Measurements from ENCODE around the gene CFAP97. TPM values are rescaled to one million over a fixed set of nuclear protein-coding genes. Genes with fewer than 3 reads are reported as not detected.
A peak's percentile ranks its signal among the peaks of the same experiment; 100 is the strongest.
"Not testable (repeated sequence)": the region's sequence is repeated elsewhere in the genome, so short reads cannot be mapped to it uniquely, and the experiment has no call there.

CFAP97 gene
- total RNA-seq, 2 donors from 2014 or later = 27.6 to 42.2 TPM

DNA sequence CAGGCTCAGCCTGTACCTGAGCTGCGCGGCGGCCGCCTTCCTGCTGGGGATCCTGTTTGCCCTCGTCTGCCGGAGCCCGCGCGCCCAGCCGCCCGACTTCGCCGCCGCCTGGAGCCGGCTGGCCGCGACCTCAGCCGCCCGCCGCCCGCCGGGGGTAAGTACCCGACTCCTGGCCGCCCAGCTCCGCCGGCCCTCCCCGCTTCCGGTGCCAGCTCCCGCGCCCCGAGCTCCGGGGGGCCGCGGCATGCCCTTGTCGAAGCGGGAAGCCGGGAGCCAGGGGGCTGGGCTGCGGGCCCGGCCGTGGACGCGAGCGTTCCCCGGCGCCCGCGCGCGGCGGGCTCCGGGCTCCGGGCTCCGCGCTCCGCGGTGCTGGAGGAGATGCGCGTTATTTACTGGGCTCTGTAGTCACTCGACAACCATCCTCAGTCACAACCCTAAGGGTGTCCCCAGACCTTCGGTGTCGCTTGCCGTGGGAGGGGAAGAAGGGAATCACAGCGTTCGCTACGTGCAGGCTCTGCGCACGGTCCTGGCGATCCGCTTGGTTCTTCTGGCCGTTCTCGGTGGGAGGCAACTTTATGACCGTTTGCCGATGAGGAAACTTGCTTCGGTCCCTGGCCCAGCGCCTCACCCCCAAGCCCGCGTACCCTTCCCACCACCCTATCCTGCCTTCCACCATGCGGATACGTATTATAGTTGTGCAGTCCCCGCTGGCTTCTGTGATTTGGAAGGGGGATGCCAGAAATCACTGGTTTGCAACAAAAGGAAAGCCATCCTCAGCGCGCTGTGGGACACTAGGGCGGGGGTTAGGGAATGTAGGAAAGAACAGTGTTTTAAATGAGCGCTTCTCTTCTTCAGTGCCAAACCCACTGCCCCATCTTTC lies 6.5 kb upstream of the CFAP97 start:
- peak overlapping the region in 1 of 2 donors; percentile 84 for H3K27ac Mint-ChIP-seq
- H3K9me3 Mint-ChIP-seq = no peaks in the 10 kb centered on the region
- peak; percentile 42 for ATAC-seq

DNA sequence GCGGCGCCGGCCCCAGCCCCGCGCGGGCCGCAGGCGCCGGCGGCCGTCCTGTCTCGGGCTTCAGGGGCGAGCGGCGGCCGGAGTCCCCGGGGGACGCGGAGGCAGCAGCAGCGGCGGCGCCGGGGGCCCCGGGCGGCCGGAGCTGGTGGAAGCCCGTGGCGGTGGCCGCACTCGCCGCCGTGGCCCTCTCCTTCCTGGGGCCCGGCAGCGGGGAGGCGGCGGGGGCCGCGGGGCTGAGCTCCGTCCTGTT lies 6.0 kb upstream of the CFAP97 start:
- ATAC-seq; H3K27ac Mint-ChIP-seq; H3K9me3 Mint-ChIP-seq; DNase-seq (ENCODE audit: low spot score in 2 of 2): not testable (repeated sequence)
- peaks cover 0 to 18% of the 10 kb centered on the region in 2 donors for H3K36me3 Mint-ChIP-seq

More for the DNA sequence above, 6.5 kb upstream of the CFAP97 start:
- peaks cover 0 to 18% of the 10 kb centered on the region in 2 donors for H3K36me3 Mint-ChIP-seq
- peak; percentile 34 to 58 for DNase-seq (ENCODE audit: low spot score in 2 of 2)

DNA sequence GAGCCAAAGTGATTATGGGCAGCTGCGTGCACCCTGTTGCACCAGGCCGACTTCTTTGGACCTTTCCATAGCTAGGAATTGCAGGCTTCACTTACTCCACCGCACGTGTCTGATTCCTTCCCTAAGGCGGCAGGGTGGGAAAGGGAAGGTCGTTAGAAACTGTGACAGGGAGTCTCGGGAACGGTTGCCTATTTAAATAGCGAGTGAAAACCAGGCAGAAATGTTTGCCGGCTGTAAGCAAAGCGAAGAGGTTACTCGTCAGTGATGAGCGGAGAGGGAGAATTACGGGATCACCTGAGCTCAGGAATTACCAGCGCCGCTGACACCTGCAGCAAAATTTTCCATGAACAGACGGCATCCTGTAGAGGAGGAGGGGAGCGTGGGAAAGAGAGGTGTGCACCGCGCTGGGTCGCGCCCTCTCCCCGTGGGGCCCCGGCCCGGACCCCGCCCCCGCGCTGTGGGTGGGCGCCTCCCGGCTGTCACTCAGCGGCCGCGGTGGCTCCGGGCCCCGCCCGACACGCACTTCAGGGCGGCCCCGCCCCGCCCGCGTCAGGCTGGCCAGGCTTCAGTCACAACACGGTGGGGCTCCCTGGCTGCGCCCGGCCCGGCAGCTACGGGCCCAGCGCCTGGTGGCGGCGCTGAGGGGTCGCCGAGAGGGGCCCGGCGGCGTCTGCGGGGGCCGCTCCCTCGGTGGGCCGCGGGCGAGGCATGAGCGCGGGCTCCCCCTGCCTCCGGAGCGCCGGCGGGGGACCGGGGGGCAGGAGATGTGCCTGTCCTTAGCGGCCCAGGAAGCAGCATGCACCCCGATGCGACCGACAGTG lies 5.4 kb upstream of the CFAP97 start, which contains the start of gene SNX25:
SNX25 (plus strand) TSS at position 568 of the 821 bp plus-strand sequence; CDS start at position 797, 229 bp downstream.
- Mint-ChIP-seq H3K27ac (peak within 1 kb of the TSS; percentile 74 to 91), H3K36me3 (peaks cover 4 to 18% of the 10 kb centered on the region in 2 donors), H3K9me3 (no peaks in the 10 kb centered on the region)
- DNase-seq (ENCODE audit: low spot score in 2 of 2) (peak; percentile 88), ATAC-seq (peak; percentile 95 to 96)

DNA sequence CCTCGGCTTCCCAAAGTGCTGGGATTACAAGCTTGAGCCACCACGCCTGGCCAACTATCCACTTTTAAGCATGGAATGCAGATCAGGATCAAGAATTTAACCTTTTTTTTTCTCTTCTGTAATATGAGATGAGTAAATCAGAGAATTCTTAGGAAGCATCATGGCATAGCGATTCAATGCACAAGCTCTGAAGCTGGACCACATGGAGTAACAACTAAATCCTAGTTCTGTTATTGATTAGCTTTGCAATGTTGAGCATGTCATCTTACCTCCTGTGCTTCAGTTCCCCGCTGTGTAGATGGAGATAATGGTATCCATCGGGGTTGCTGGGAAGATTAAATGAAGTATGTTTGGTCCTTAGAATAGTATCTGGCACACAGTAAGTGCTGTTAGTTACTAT lies 3.7 kb upstream of the CFAP97 start:
- H3K36me3 Mint-ChIP-seq = peaks cover 14 to 21% of the 10 kb centered on the region in 2 donors
- no peak for DNase-seq (ENCODE audit: low spot score in 2 of 2)
- no peak for ATAC-seq
- no peaks in the 10 kb centered on the region for H3K9me3 Mint-ChIP-seq
- H3K27ac Mint-ChIP-seq = no peak overlapping the region

DNA sequence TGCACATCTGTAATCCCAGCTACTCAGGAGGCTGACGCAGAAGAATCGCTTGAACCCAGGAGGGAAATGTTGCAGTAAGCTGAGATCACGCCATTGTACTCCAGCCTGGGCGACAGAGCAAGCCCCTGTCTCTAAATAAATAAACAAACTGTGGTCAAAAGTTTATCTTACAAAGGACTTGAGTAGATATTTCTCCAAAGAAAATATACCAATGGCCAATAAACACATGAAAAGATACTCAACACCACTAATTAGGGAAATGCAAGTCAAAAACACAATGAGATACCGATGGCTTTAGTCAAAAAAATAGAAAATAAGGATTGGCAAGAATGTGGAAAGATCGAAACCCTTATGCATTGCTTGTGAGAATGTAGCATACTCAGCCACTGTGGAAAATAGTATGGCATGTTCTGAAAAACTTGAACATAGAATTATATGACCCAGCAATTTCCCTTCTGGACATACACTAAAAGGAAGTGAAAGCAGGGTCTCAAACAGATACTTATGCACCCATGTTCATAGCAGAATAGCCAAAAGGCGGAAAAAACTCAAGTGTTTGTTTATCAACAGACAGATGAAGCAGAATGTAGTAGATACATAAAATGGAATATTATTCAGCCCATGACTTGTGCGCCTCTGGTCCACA lies 2.0 kb upstream of the CFAP97 start:
- ATAC-seq (no peak), DNase-seq (ENCODE audit: low spot score in 2 of 2) (no peak)
- Mint-ChIP-seq H3K27ac (no peak overlapping the region), H3K9me3 (no peaks in the 10 kb centered on the region), H3K36me3 (peaks cover 13 to 14% of the 10 kb centered on the region in 2 donors)

DNA sequence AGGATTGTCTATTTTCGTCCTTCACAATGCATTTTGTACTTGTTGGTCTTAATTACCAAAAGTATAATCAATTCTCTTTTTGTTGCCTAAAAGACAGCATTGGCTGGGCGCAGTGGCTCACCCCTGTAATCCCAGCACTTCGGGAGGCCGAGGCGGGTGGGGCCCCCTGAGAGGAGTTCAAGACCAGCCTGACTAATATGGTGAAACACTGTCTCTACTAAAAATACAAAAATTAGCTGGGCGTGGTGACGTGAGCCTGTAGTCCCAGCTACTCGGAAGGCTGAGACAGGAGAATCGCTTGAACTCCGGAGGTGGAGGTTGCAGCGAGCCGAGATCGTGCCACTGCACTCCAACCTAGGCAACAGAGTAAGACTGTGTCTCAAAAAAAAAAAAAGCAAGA lies 1.3 kb upstream of the CFAP97 start:
- not testable (repeated sequence) for H3K9me3 Mint-ChIP-seq; ATAC-seq; DNase-seq (ENCODE audit: low spot score in 2 of 2)
- peak overlapping the region in 1 of 2 donors; percentile 88 for H3K27ac Mint-ChIP-seq
- peaks cover 14 to 17% of the 10 kb centered on the region in 2 donors for H3K36me3 Mint-ChIP-seq

DNA sequence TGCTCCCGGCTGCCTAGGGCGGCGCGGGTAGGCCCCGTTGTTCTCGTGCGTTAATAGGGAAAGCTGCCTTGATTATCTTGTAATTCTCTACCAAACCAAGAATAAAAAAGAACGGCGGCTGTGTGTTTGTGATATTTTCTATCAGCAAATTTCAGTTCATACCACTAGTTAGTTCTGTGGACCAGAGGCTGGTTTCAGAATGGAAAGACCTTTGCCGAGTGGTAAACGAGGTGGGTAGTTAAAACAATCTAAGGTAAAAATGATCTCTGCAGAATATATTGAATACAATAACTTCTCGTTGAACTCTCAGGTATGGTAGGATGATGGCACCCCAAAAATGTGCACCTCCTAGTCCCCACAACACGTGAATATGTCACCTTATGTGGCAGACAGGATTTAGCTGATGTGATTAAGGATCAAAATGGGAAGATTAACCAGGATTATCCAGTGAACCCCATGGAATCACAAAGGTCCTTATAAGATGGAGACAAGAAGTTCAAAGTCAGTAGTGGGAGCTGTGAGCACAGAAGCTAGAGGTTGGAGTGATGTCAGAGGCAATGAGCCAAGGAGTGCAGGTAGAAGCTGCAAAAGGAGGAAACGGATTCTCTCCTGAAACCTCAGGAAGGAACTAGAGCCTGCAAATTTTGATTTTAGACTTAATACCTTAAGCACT lies 574 bp upstream of the CFAP97 start:
- Mint-ChIP-seq H3K27ac (peak overlapping the region; percentile 31 to 88), H3K36me3 (peaks cover 14 to 21% of the 10 kb centered on the region in 2 donors), H3K9me3 (no peaks in the 10 kb centered on the region)
- no peak for ATAC-seq
- no peak for DNase-seq (ENCODE audit: low spot score in 2 of 2)

DNA sequence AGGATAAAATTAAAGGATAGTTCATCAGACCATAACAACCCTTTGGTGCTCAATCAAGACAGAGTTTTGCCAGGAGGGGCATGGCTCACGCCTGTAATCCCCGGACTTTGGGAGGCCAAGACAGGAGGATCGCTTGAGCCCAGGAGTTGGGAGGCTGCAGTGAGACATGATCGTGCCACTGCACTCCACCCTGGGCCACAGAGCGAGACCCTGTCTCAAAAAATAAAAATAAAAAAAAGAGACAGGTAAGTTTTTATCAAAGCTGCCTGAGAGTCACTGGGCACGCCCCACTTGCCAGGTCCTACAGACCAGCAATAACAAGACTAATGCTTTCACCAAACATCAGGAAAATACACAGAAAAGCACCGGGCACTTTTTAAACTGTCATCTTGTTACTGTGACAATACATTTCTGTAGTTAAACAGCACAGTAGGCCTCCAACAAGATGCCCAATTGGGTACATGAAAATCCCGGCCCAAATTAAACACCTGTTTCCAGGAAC lies 765 bp downstream of the CFAP97 start:
- ATAC-seq (peak in 1 of 2 donors; percentile 10), DNase-seq (ENCODE audit: low spot score in 2 of 2) (peak in 1 of 2 donors; percentile 7)
- Mint-ChIP-seq H3K36me3 (peaks cover 14 to 21% of the 10 kb centered on the region in 2 donors), H3K9me3 (no peaks in the 10 kb centered on the region), H3K27ac (peak overlapping the region; percentile 88 to 99)

DNA sequence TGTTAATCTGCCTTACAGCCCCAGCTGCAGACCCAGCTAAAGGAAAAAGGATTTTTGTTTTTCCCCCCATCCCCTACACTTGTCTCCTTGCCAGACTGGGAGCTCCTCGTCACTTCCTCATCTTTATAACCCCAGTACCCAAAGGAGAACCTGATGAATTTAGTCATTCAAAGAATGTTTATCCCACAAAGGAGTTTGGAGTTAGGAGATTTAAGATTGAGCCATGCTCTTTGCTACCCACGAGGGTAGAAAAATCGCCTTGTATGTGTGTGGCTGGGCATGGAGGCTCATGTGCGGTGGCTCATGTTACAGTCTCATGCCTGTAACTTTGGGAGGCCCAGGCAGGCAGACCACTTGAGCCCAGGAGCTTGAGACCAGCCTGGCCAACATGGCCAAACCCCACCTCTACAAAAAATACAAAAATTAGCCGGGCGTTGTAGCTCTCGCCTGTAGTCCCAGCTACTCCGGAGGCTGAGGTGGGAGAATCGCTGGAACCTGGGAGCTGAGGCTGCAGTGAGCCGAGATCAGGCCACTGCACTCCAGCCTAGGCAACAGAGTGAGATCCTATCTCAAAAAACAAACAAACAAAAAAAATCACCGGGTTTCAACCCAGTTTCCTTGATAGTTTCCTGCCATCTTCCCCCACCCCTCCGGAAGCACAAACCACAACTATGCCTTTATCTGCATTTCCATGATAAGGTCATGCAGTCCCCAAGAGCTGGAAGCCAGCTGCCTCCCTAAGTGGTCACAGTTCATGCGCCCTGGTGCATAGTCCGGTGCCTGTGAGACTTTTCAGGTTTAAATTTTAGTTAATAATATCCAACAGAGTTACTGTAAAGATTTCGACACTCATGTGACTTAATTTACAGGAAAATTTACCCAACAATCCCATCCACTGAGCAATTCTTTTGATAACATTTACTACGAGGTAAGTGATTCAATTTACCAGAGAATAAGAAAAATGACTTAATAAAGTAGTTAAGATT lies 1.5 kb downstream of the CFAP97 start:
- Mint-ChIP-seq H3K36me3 (peaks cover 14 to 21% of the 10 kb centered on the region in 2 donors), H3K9me3 (no peaks in the 10 kb centered on the region), H3K27ac (peak overlapping the region; percentile 88 to 99)
- no peak for DNase-seq (ENCODE audit: low spot score in 2 of 2)
- ATAC-seq = peak in 1 of 2 donors; percentile 32

DNA sequence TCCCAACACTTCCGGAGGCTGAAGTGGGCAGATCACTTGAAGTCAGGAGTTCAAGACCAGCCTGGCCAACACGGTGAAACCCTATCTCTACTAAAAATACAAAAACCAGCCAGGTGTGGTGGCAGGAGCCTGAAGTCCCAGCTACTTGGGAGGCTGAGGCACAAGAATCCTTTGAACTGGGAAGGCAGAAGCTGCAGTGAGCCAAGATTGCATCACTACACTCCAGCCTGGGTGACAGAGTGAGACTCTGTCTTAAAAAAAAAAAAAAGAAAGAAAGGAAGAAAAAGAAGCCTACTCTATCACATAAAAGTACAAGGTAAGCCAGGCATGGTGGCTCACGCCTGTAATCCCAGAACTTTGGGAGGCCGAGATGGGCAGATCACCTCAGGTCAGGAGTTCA lies 5.6 kb downstream of the CFAP97 start:
- not testable (repeated sequence) for H3K27ac Mint-ChIP-seq; H3K9me3 Mint-ChIP-seq; DNase-seq (ENCODE audit: low spot score in 2 of 2); ATAC-seq
- peaks cover 5 to 29% of the 10 kb centered on the region in 2 donors for H3K36me3 Mint-ChIP-seq

DNA sequence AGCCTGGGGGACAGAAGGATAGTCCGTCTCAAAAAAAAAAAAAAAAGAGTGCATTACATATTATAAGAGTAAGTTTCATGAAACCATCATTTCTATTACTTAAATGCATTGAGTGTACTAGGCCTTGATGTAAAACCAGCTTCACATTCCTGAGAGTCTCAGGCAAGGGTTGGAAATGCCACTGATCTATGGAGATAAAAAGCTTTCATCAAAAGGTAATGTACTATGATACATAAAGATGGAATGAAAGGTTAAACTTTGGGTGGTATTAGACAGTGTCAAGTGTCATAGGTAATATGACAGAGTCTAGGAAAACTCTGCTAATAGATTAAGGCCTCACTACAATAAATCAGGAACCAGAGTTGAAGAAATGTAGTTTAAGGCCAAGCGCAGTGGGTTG lies 7.4 kb downstream of the CFAP97 start:
- Mint-ChIP-seq H3K9me3 (no peaks in the 10 kb centered on the region), H3K36me3 (peaks cover 0 to 23% of the 10 kb centered on the region in 2 donors), H3K27ac (peak overlapping the region in 1 of 2 donors; percentile 29)
- ATAC-seq (no peak), DNase-seq (ENCODE audit: low spot score in 2 of 2) (no peak)

DNA sequence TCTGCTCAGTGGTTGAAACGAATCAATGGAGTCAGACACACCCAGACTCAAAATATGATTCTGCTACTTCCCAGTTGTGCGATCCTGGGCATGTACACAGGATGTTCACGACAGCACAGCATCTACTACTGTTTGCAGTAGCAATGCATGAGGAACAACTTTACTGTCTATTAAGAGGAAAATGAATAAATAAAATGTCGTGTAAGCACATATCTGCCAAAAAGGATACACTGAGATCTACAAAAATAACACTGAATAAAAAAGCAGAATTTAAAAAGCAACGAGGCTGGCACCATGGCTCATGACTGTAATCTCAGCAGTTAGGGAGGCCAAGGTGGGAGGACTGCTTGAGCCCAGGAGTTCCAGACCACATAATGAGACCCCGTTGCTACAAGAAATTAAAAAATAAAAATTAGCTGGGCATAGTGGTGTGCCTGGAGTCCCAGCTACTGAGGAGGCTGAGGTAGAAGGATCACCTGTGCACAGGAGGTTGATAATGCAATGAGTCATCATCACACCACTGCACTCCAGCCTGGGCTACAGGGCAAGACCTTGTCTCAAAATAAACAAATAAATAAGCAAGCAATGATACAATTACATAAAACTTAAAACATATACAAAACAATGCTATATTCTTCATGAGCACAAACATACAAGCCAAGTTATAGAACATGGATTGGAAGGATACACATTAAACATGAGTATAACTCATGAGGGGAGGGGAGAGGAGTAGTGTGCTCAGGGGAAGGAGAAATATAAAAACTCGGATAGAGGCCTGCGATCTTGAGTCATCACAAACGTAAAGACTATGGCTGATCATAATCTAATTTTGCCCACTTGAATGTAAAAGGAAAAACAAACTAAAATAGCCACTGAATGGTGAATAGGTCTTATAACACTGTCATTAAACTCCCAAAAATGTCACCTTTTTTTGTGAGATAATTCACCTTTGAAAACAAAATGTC lies 8.6 kb downstream of the CFAP97 start:
- peaks cover 8 to 20% of the 10 kb centered on the region in 2 donors for H3K36me3 Mint-ChIP-seq
- H3K27ac Mint-ChIP-seq = peak overlapping the region in 1 of 2 donors; percentile 39

DNA sequence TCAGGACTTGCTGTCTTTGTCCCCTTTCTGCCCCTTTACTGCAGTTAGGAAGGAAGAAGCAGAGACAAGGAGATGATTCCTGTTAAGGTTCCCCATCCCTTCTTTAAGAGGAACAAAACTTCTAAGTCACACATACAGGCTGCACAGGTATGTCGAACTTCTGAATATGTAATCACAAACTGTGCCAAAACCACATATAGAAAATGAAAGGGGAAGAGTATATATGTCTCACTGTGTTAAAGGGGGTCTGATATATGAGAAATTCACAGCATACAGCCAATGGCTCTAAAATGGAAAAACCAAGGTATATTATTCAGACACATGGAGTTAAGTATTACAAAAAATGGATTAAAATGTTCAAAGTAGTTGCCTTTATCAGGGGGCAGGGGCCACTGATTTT lies 11.7 kb downstream of the CFAP97 start:
- H3K36me3 Mint-ChIP-seq = peaks cover 10 to 25% of the 10 kb centered on the region in 2 donors
- ATAC-seq (no peak), DNase-seq (ENCODE audit: low spot score in 2 of 2) (no peak)
- no peak overlapping the region for H3K27ac Mint-ChIP-seq
- H3K9me3 Mint-ChIP-seq = no peaks in the 10 kb centered on the region

More for the DNA sequence above, 8.6 kb downstream of the CFAP97 start:
- no peaks in the 10 kb centered on the region for H3K9me3 Mint-ChIP-seq
- ATAC-seq (no peak), DNase-seq (ENCODE audit: low spot score in 2 of 2) (no peak)

DNA sequence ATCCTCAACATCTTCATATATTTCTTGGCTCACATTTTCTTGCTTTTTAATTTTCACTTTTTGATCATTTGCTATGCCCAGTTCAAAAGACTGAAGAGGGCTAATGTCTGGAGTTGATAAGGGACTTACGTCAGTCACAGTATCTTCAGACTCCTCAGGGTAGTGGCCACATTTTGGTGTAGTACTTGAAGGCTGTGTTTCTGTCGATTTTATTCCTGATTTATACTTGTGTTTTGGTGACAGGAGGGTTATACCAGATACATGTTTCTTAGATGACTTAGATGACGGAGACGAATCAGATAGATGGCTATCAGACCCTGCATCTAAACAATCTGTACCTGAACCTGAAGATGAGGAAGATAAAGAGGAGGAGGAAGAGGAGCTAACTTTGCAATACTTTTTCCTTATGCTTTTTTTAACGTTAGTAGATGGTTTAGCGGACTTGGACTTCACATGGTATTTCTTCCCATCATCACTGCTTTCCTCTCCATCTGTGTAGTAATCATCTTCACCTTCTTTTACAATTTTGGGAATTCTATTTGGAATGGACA lies 13.4 kb downstream of the CFAP97 start:
- no peak for ATAC-seq
- peaks cover 10 to 22% of the 10 kb centered on the region in 2 donors for H3K36me3 Mint-ChIP-seq
- DNase-seq (ENCODE audit: low spot score in 2 of 2) = no peak
- H3K9me3 Mint-ChIP-seq = no peaks in the 10 kb centered on the region
- H3K27ac Mint-ChIP-seq = no peak overlapping the region
